ENCODE measurements around the gene HBP1. TPM values are rescaled to one million over a fixed set of nuclear protein-coding genes. Genes with fewer than 3 reads are reported as not detected.

The HBP1 gene
- total and polyA plus RNA-seq, 2 experiments from 2014 or later: 47.7 to 84.7 TPM

GRCh38 chr7:107206706-107207105, 37.9 kb downstream of the HBP1 start:
- no peaks in the 10 kb centered on the region for H3K9me3 ChIP-seq (ENCODE audit: low read depth)
- H3K27me3 ChIP-seq: no peaks in the 10 kb centered on the region
- H4K20me1 ChIP-seq (ENCODE audit: insufficient read depth, poor library complexity, severe bottlenecking): no peaks in the 10 kb centered on the region
- H3K79me2 ChIP-seq: no peaks in the 10 kb centered on the region
- H3K4me2 ChIP-seq: no peak overlapping the region
- H3K9me2 ChIP-seq (replicated peaks; ENCODE audit: insufficient read depth): no peaks in the 10 kb centered on the region
- no peak for DNase-seq (ENCODE audit: low spot score)
- no peak overlapping the region for H2AFZ ChIP-seq
- H3K4me1 ChIP-seq (ENCODE audit: insufficient read depth): no peaks in the 10 kb centered on the region
- no peak for TF ChIP-seq CTCF (IDR thresholded peaks at IDR 0.05; ENCODE audit: poor library complexity)
- TF ChIP-seq EZH2 (IDR thresholded peaks at IDR 0.05; ENCODE audit: borderline replicate concordance): no peak
- no peak for TF ChIP-seq EZH2phosphoT487 (IDR thresholded peaks at IDR 0.05; ENCODE audit: low read depth, severe bottlenecking, unreplicated experiment)
- H3K4me3 ChIP-seq: no peak overlapping the region
- H3K27ac ChIP-seq: no peak overlapping the region
- WGBS (ENCODE audit: low lambda C conversion rate, missing lambda C conversion rate): 96% methylated on average over 3 of the region's 3 CpGs
- H3K36me3 ChIP-seq (replicated peaks; ENCODE audit: insufficient read depth, low read depth): no peaks in the 10 kb centered on the region

- Histone ChIP-seq H3K4me2 (no peak overlapping the region), H3K4me1 (ENCODE audit: insufficient read depth) (no peaks in the 10 kb centered on the region), H3K36me3 (replicated peaks; ENCODE audit: insufficient read depth, low read depth) (no peaks in the 10 kb centered on the region), H2AFZ (no peak overlapping the region), H3K9me3 (ENCODE audit: low read depth) (no peaks in the 10 kb centered on the region), H4K20me1 (ENCODE audit: insufficient read depth, poor library complexity, severe bottlenecking) (no peaks in the 10 kb centered on the region), H3K79me2 (no peaks in the 10 kb centered on the region), H3K4me3 (no peak overlapping the region), H3K9me2 (replicated peaks; ENCODE audit: insufficient read depth) (no peaks in the 10 kb centered on the region), H3K27me3 (no peaks in the 10 kb centered on the region), H3K27ac (peak overlapping the region; percentile 33)
- TF ChIP-seq EZH2 (IDR thresholded peaks at IDR 0.05; ENCODE audit: borderline replicate concordance): no peak
- no peak for TF ChIP-seq EZH2phosphoT487 (IDR thresholded peaks at IDR 0.05; ENCODE audit: low read depth, severe bottlenecking, unreplicated experiment)
- TF ChIP-seq CTCF (IDR thresholded peaks at IDR 0.05; ENCODE audit: poor library complexity): no peak
- 93% methylated on average over 5 of the region's 5 CpGs for WGBS (ENCODE audit: low lambda C conversion rate, missing lambda C conversion rate)
- DNase-seq (ENCODE audit: low spot score): no peak
These were observed 38.7 kb downstream of the HBP1 start for GRCh38 chr7:107207459-107207858.

GRCh38 chr7:107208024-107208521, 39.3 kb downstream of the HBP1 start:
- WGBS (ENCODE audit: low lambda C conversion rate, missing lambda C conversion rate): 80% methylated on average over 3 of the region's 3 CpGs
- peak overlapping the region; percentile 37 for H3K27ac ChIP-seq
- DNase-seq (ENCODE audit: low spot score): no peak
- no peaks in the 10 kb centered on the region for H4K20me1 ChIP-seq (ENCODE audit: insufficient read depth, poor library complexity, severe bottlenecking)
- H3K4me1 ChIP-seq (ENCODE audit: insufficient read depth): no peaks in the 10 kb centered on the region
- no peaks in the 10 kb centered on the region for H3K27me3 ChIP-seq
- H3K4me2 ChIP-seq: no peak overlapping the region
- H3K36me3 ChIP-seq (replicated peaks; ENCODE audit: insufficient read depth, low read depth): no peaks in the 10 kb centered on the region
- no peak for TF ChIP-seq CTCF (IDR thresholded peaks at IDR 0.05; ENCODE audit: poor library complexity)
- TF ChIP-seq EZH2 (IDR thresholded peaks at IDR 0.05; ENCODE audit: borderline replicate concordance): no peak
- no peak for TF ChIP-seq EZH2phosphoT487 (IDR thresholded peaks at IDR 0.05; ENCODE audit: low read depth, severe bottlenecking, unreplicated experiment)
- H3K4me3 ChIP-seq: no peak overlapping the region
- no peaks in the 10 kb centered on the region for H3K9me2 ChIP-seq (replicated peaks; ENCODE audit: insufficient read depth)
- H3K9me3 ChIP-seq (ENCODE audit: low read depth): no peaks in the 10 kb centered on the region
- no peak overlapping the region for H2AFZ ChIP-seq
- H3K79me2 ChIP-seq: no peaks in the 10 kb centered on the region

GRCh38 chr7:107208563-107208962, 39.8 kb downstream of the HBP1 start:
- WGBS (ENCODE audit: low lambda C conversion rate, missing lambda C conversion rate): 84% methylated on average over 5 of the region's 5 CpGs
- Histone ChIP-seq H3K27ac (peak overlapping the region; percentile 37), H3K36me3 (replicated peaks; ENCODE audit: insufficient read depth, low read depth) (no peaks in the 10 kb centered on the region)

More at GRCh38 chr7:107208563-107208962, 39.8 kb downstream of the HBP1 start:
- no peak for DNase-seq (ENCODE audit: low spot score)
- Histone ChIP-seq H3K4me2 (no peak overlapping the region), H3K79me2 (no peaks in the 10 kb centered on the region), H3K9me3 (ENCODE audit: low read depth) (no peaks in the 10 kb centered on the region), H3K27me3 (no peaks in the 10 kb centered on the region), H4K20me1 (ENCODE audit: insufficient read depth, poor library complexity, severe bottlenecking) (no peaks in the 10 kb centered on the region), H3K9me2 (replicated peaks; ENCODE audit: insufficient read depth) (no peaks in the 10 kb centered on the region), H3K4me1 (ENCODE audit: insufficient read depth) (no peaks in the 10 kb centered on the region), H3K4me3 (no peak overlapping the region), H2AFZ (no peak overlapping the region)
- TF ChIP-seq EZH2phosphoT487 (IDR thresholded peaks at IDR 0.05; ENCODE audit: low read depth, severe bottlenecking, unreplicated experiment): no peak
- TF ChIP-seq EZH2 (IDR thresholded peaks at IDR 0.05; ENCODE audit: borderline replicate concordance): no peak
- no peak for TF ChIP-seq CTCF (IDR thresholded peaks at IDR 0.05; ENCODE audit: poor library complexity)

Measured in hepatocyte (in vitro differentiated cells).